Inferior parietal cortex (tissue), 1 donor: Measurements from ENCODE around the gene KCNH3.
"Not testable (repeated sequence)": the region's sequence is repeated elsewhere in the genome, so short reads cannot be mapped to it uniquely, and the experiment has no call there.

Source experiments
- DNase-seq: peaks from one replicate; pipeline ENCODE4 v3.0.0-alpha.2; 2016; ENCODE audit errors: extremely low spot score

The KCNH3 gene

DNA sequence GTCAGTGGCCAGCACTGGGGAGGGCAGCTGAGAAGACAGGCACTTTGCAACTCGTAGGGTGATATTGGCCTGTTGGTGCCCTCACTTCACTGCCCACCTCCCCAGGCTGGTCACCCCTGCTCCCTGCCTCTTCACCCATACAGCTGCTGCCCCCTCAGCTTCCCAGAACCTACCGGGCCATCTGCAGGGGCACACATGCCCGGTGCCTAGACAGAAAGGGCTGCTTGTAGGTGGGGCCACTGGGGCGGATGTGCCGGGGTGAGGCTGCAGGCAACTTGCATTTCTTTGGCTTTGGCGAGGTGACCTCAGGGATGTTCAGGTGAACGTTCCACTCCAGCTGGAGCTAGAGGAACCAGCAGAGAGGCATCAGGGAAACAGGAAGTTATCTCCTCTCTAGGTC, 49.5 kb downstream of the KCNH3 start:
- no peak for DNase-seq

DNA sequence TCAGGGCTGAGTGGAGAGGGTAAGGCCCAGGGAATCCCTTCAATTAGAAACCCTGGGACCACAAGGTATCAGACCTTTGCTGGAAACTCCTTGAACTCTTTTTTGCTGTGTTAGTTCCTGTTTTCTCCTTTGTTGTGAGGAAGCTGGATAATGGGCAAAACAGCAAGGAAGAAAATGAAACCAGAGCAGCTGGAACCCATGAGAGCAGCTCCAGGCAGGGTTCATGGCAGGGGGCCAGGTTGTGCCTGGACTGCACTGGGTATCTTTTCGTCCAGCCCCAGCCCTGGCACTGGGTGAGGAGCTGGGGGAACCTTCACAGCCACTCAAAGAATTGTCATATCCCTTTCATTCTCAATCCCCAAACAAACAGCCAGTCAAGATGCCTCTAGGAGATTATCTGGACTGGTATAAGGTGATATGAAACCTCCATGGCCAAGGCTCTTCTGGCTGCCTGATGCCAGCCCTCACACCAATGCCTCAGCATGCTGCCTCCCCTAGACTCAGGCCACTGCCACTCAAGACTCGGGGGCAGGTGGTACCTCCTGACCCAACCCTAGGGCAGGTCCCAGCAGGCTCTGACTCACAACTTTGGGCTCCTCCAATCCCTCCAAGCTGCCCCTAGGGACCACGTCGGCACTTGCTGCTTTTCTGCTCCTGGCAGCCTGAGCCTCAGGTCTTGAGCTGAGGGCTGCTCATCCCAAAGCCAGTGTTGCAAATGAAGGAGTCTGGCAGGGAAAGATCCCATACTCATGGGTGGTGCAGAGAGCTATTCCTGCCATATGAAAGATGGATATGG, 50.1 kb downstream of the KCNH3 start:
- no peak for DNase-seq

GRCh38 chr12:49598527-49598926, 59.7 kb downstream of the KCNH3 start:
- DNase-seq, result no peak

GRCh38 chr12:49599961-49600360, 61.1 kb downstream of the KCNH3 start:
- DNase-seq, result no peak

- no peak for DNase-seq
Measured at GRCh38 chr12:49603721-49604120, 64.9 kb downstream of the KCNH3 start.

GRCh38 chr12:49604856-49605255, 66.0 kb downstream of the KCNH3 start:
- no peak for DNase-seq

DNA sequence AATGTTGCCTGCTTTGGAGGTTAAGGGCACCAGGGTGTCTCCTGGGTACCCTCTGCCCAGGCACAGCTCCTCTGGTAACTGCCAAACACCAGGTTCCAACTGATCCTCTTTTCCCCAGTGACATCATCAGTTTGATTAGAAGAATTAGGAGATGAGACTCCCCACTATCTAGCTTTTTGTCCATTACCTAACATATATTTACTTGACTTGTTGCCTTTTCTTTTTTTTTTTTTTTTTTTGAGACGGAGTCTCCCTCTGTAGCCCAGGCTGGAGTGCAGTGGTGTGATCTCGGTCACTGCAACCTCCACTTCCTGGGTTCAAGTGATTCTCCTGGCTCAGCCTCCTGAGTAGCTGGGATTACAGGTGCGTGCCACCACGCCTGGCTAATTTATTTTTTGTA, 66.7 kb downstream of the KCNH3 start, which contains the start of gene FAM186B:
Gene FAM186B (minus strand): TSS at position 101 of the 400 bp plus-strand sequence. CDS start 162 bp downstream, outside the sequence.
- DNase-seq, result not testable (repeated sequence)
